Kidney glomerular epithelial cell (primary cell): ENCODE results near the gene FGD5.

Experiments used
- DNase-seq: peaks from one replicate; lab custom pipeline; 2025; lab: John Stamatoyannopoulos, UW

FGD5 gene

DNA sequence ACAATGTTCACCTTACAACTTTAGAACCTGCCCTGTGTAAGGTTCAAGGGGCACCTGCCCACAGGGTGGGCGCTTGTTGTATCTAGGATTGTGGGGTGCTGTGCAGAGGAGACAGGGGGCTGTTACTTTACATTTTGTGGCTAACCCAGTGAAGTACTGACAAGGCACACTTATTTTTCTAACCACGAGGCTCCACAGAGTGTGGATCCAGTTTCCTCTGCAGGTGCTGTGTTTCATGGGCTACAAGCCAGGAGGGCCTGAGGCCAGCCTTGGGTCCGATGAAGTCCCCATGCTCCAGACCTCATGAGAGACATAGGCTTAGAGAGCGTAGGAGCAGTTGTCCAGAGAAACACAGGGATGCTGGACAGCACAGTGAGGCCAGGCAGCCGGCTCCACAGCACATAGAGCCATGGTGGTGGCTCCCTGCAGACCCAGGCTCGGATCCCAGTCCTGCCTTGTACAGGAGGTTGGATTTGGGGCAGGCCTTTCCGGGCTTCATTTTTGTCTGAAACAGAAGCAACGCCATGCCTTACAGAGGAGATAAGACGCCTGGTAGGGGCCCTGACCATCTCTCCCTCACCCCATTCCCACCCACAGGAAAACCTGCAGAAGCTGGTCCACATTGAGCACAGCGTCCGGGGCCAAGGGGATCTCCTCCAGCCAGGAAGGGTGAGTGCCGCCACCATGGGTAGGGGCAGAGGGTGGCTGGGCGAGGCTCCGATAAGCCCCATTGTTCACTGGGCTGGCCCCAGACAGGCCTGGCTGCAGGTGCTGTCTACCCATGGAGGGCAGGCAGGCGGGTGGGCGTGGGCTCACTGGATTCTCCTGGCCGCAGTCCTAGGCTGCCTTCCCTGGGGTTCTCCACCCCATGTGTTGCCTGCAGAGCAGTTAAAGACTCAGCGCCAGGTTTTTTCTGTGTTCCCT lies 88.5 kb downstream of the FGD5 start:
- DNase-seq: no peak

DNA sequence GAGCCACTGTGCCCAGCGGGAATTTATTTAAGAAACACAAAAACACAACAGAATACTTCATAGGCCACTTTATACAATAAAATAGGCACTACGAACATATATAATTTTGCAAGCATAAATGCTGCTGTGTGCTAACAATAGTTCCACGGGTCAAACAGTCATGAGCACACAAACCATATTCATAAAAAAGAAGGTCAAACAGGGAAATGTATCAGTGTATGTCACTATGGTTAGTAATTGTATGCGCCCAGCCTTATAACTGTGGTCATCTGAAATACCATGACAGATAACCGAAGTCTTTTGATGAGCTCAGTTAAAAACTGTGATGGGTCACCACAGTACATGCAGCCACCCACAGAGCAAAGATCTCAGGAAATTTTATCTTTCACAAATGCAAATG lies 90.5 kb downstream of the FGD5 start:
- no peak for DNase-seq

- no peak for DNase-seq
Measured at GRCh38 chr3:14911651-14912050, 92.9 kb downstream of the FGD5 start.

DNA sequence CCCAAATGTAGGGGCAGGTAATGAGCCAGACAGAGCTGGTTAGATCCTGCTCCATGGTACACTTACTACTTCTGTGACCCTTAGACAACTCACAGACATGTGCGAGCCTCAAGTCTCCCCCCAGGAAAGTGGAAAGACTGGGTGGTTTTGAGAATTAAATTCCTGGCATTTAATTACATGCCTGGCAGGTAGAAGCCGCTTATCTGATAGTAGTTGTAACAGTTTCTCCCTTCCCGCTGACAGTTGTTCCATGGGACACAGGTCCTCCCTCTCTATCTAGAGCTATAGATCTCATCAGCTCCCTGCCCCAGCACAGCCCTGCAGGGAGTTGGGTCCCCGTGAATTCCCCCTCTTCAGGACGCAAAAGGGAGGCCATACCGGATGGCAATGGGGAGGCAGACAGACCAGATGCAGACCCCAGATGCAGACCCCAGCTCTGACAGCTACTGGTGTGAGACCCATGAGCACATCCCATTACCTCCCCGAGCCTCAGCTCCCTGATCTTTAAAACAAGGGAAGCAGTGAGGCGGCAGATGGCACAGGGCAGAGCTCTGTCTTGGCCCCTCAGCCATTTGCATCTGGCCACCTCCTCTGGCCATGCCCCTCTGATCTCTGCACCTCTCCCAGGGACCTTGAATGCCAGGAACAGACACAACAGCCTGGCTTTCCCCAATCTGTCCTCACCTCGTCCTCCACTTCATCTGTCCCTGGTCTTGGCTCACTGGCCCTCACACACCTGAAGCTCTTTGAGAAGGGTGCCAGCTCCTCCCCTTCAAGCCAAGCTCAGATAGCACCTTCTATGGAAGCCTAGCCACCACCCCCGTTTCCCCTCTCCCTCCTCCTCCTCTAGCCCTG lies 94.5 kb downstream of the FGD5 start:
- DNase-seq: no peak

GRCh38 chr3:14913926-14914778 lies 95.4 kb downstream of the FGD5 start:
- DNase-seq: no peak

GRCh38 chr3:14914779-14915117 lies 96.0 kb downstream of the FGD5 start:
- no peak for DNase-seq

DNA sequence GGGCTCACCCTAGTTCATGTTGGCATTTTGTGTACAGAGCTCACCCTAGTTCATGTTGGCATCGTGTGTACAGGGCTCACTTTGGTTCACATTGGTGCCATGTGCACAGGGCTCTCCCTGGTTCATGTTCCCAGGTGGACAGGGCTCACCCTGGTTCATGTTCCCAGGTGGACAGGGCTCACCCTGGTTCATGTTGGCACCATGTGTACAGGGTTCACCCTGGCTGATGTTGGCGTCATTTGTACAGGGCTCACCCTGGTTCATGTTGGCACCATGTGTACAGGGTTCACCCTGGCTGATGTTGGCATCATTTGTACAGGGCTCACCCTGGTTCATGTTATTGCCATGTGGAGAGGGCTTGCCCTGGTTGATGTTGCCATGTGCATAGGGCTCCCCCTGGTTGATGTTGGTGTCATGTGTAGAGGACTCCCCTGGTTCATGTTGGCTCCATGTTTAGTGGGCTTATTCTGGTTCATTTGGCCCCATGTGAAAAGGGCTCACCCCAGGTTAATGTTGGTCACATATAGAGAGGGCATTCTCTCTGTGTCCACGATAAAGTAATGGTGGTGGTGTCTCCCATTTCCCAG lies 97.0 kb downstream of the FGD5 start:
- DNase-seq: no peak

DNA sequence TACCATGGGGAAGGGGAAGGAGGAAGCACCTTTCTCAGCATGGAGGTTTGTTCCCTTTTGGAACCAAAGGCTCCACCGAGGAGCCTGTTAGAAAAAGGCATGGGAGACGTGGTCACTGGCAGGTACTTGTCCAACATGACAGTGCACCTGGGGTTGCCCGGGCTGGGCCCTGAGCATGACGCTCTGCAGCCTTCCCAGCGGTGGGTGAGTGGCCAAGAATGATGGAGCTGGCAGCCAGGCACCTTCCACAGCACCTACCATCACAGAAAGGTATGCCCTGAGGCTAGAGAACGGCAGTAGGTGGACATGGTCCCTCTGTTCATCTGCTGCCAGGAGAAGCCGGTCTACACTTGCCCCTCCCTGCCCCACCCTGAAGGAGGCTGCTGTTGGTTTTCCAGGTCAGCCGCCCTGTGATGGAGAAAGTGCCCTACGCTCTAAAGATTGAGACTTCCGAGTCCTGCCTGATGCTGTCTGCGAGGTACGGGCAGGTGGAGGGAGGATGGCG lies 99.6 kb downstream of the FGD5 start:
- DNase-seq: no peak

- no peak for DNase-seq
Measured at GRCh38 chr3:14920536-14920935, 101.8 kb downstream of the FGD5 start.

DNA sequence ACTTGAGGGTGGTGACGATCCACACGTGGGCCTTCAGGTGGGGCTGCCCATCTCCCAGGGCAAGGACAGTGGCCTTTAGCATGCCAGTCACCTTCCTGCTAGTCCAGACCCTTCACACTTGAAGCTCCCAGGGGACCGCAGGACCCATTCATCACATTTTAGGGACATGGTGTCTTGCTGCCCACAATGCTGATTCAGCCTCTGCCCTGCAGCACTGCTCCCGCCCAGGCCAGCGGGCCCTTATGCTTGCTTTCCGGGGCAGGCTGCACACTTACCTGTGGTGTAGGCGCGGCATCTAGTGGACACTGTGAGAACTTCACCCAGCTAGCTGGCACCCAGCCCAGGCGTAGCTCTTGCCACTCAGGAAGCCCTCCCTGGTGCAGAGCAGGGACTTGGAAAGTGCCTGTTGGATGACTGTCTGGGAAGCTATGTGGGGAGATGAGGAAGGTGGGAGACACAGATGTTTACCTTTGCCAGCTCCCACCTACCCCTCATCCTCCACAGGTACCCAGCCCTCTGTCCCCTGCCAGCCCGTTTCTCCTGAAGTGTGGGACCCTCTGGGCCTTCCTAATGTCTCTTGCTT lies 102.4 kb downstream of the FGD5 start:
- DNase-seq: peak; percentile 80

DNA sequence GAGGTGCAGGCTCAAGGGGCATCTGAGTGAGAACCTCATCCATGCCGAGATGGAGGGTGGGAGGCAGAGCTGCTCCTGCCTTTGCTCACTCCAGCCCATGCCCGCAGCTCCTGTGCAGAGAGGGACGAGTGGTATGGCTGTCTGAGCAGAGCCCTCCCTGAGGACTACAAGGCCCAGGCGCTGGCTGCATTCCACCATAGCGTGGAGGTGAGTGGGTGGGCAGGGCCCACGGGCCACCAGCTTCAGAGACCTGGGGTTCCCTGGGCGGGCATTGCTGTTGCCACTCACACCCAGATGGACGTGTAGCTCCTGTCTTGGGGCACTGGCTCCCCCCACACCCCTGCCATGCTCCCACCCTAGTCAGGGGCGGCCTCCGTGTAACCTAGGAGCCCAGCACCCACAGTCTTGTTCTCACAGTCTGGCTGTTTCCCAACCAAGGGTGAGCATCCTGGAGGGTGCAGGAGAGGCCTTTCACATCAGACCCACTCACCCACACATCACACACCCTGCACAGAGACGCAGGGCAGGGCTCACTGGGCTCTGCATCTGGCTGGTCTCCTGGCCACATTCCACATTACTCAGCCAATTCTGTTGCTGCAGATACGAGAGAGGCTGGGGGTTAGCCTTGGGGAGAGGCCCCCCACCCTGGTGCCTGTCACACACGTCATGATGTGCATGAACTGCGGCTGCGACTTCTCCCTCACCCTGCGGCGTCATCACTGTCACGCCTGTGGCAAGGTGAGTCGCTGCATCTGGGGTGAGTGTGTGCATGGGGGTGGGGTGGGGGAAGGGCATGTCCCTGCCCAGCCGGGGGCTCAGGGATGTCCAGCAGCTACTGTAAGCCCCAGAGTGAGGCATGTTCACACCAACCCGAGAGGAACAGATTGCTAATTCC lies 103.3 kb downstream of the FGD5 start:
- DNase-seq: no peak

DNA sequence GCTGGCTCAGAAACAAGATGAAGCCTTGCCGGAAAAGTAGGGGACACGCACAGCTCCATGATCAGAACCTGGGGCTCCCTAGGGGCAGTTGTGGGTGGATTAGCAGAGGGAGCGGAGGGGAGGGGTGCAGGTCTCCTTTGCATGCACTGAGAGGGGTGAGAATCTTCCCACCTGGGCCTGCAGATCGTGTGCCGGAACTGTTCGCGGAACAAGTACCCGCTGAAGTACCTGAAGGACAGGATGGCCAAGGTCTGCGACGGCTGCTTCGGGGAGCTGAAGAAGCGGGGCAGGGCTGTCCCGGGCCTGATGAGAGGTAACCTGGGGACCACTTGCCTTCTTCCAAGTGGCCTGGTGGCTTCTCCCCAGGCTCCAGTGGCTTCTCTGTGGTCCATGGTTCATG lies 104.1 kb downstream of the FGD5 start:
- DNase-seq: no peak

DNA sequence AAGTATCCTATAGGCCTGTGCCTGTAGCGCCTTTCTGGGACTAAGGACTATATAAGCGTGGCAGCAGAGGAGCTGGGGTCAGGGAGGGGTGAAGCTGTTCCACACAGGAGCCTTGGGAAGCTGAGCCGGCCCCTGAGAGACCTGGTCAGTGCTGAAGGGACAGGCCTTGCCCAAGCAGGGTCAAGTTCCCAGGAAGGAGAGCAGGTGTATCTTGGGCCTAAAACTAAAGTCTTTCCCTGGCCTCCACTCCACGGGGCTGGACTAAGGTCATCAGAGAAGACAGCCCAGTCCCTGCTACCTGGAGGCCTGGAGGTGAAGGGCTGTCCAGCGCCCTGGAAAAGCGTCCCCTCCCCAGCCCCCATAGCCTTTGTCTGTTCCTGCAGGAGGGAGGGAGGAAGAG lies 104.7 kb downstream of the FGD5 start:
- no peak for DNase-seq

- DNase-seq: peak; percentile 71
Measured at GRCh38 chr3:14925729-14926591, 107.2 kb downstream of the FGD5 start.

DNA sequence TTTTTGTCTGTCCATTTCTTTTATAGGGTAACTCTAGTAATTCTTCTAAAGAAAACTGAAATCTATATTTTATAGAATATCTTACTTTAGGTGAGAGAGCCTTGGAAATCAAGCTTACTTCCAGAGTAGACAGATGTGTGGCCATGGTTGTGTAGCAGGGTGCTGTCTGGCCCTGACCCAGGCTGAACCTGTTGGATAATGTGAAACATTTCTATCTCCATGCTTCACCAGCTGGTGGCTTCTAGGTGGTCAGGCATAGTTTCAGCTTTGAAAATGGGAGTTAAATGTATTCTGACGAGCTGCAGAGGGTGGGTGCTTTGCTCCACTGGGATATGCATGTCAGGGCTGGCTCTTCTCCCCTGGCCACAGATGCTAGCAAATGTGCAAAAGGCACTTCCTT lies 107.8 kb downstream of the FGD5 start:
- DNase-seq: no peak

DNA sequence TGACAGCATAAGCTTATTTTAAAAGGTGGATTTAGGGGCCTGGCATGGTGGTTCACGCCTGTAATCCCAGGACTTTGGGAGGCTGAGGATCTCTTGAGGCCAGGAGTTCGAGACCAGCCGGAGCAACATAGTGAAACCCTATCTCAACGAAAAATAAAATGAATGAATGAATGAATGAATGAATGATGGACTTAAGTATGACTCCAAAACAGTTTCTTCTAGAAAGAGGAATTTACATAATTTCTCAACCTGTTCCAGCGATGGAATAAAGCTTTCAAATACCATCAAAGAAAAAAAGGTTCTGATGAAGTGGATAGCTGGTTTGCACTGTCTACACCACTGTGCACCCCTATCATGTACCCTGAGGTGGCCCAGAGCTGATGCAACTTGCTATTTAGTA lies 108.5 kb downstream of the FGD5 start:
- no peak for DNase-seq

GRCh38 chr3:14929310-14930074 lies 110.7 kb downstream of the FGD5 start:
- DNase-seq: no peak

- DNase-seq: no peak
Measured at GRCh38 chr3:14933820-14934425, 115.2 kb downstream of the FGD5 start.
